ENCODE results near the gene CLCN7. TPM values are rescaled to one million over a fixed set of nuclear protein-coding genes. Genes with fewer than 3 reads are reported as not detected.

The CLCN7 gene
- total RNA-seq, 1 donor from 2014 or later, result 177 TPM

- no peaks in the 10 kb centered on the region for H3K9me3 Mint-ChIP-seq (ENCODE audit: unreplicated experiment)
- H3K4me1 Mint-ChIP-seq (ENCODE audit: unreplicated experiment), result peaks cover 2% of the 10 kb centered on the region
- no peak overlapping the region for H3K27ac Mint-ChIP-seq (ENCODE audit: unreplicated experiment)
- H3K27me3 Mint-ChIP-seq (ENCODE audit: unreplicated experiment), result no peaks in the 10 kb centered on the region
- TF ChIP-seq CTCF (IDR thresholded peaks at IDR 0.05), result no peak
- DNase-seq (ENCODE audit: extremely low spot score, unreplicated experiment), result peak; percentile 84
- peaks cover 13% of the 10 kb centered on the region for H3K36me3 Mint-ChIP-seq (ENCODE audit: unreplicated experiment)
- no peak overlapping the region for H3K4me3 Mint-ChIP-seq (ENCODE audit: unreplicated experiment)
These were observed 25.1 kb upstream of the CLCN7 start for GRCh38 chr16:1499756-1500464.

- no peak overlapping the region for H3K4me3 Mint-ChIP-seq (ENCODE audit: unreplicated experiment)
These were observed 24.3 kb upstream of the CLCN7 start for GRCh38 chr16:1498899-1499676.

GRCh38 chr16:1497014-1497598, 22.3 kb upstream of the CLCN7 start:
- no peaks in the 10 kb centered on the region for H3K9me3 Mint-ChIP-seq (ENCODE audit: unreplicated experiment)
- DNase-seq (ENCODE audit: extremely low spot score, unreplicated experiment), result no peak
- no peaks in the 10 kb centered on the region for H3K27me3 Mint-ChIP-seq (ENCODE audit: unreplicated experiment)
- no peak for TF ChIP-seq CTCF (IDR thresholded peaks at IDR 0.05)
- peaks cover 17% of the 10 kb centered on the region for H3K4me1 Mint-ChIP-seq (ENCODE audit: unreplicated experiment)
- no peak overlapping the region for H3K4me3 Mint-ChIP-seq (ENCODE audit: unreplicated experiment)
- H3K27ac Mint-ChIP-seq (ENCODE audit: unreplicated experiment), result no peak overlapping the region
- H3K36me3 Mint-ChIP-seq (ENCODE audit: unreplicated experiment), result peaks cover 9% of the 10 kb centered on the region

More at GRCh38 chr16:1498899-1499676, 24.3 kb upstream of the CLCN7 start:
- Mint-ChIP-seq H3K27ac (ENCODE audit: unreplicated experiment) (no peak overlapping the region), H3K27me3 (ENCODE audit: unreplicated experiment) (no peaks in the 10 kb centered on the region), H3K36me3 (ENCODE audit: unreplicated experiment) (peaks cover 13% of the 10 kb centered on the region), H3K9me3 (ENCODE audit: unreplicated experiment) (no peaks in the 10 kb centered on the region), H3K4me1 (ENCODE audit: unreplicated experiment) (peaks cover 6% of the 10 kb centered on the region)
- TF ChIP-seq CTCF (IDR thresholded peaks at IDR 0.05), result no peak
- DNase-seq (ENCODE audit: extremely low spot score, unreplicated experiment), result no peak

- Mint-ChIP-seq H3K27ac (ENCODE audit: unreplicated experiment) (no peak overlapping the region), H3K4me1 (ENCODE audit: unreplicated experiment) (peaks cover 17% of the 10 kb centered on the region), H3K27me3 (ENCODE audit: unreplicated experiment) (no peaks in the 10 kb centered on the region), H3K36me3 (ENCODE audit: unreplicated experiment) (peaks cover 7% of the 10 kb centered on the region), H3K9me3 (ENCODE audit: unreplicated experiment) (no peaks in the 10 kb centered on the region), H3K4me3 (ENCODE audit: unreplicated experiment) (no peak overlapping the region)
- DNase-seq (ENCODE audit: extremely low spot score, unreplicated experiment), result peak; percentile 84
- TF ChIP-seq CTCF (IDR thresholded peaks at IDR 0.05), result no peak
These were observed 21.6 kb upstream of the CLCN7 start for GRCh38 chr16:1496464-1496863.

- H3K27ac Mint-ChIP-seq (ENCODE audit: unreplicated experiment), result no peak overlapping the region
- DNase-seq (ENCODE audit: extremely low spot score, unreplicated experiment), result peak; percentile 83
- no peaks in the 10 kb centered on the region for H3K27me3 Mint-ChIP-seq (ENCODE audit: unreplicated experiment)
- H3K4me1 Mint-ChIP-seq (ENCODE audit: unreplicated experiment), result peaks cover 17% of the 10 kb centered on the region
- H3K4me3 Mint-ChIP-seq (ENCODE audit: unreplicated experiment), result no peak overlapping the region
- H3K9me3 Mint-ChIP-seq (ENCODE audit: unreplicated experiment), result no peaks in the 10 kb centered on the region
- H3K36me3 Mint-ChIP-seq (ENCODE audit: unreplicated experiment), result peaks cover 7% of the 10 kb centered on the region
- TF ChIP-seq CTCF (IDR thresholded peaks at IDR 0.05), result no peak
These were observed 21.0 kb upstream of the CLCN7 start for GRCh38 chr16:1495889-1496262.

Data from osteocyte (in vitro differentiated cells).